Hepatocyte (in vitro differentiated cells): Measurements from ENCODE around the gene TRPC1.

ENCODE experiments used
- CTCF ChIP-seq: fragments of 200-600 bp; sonication (generic); IDR thresholded peaks from 2 replicates; pipeline ENCODE4 v1.5.1; 2016; ENCODE audit warnings: antibody characterized with exemption, mild to moderate bottlenecking; ENCODE audit not compliant: poor library complexity
- EZH2 ChIP-seq: fragments of 200-600 bp; sonication (generic); IDR thresholded peaks from 2 replicates; pipeline ENCODE4 v1.6.1; 2016; ENCODE audit warnings: antibody characterized with exemption, mild to moderate bottlenecking, borderline replicate concordance
- EZH2phosphoT487 ChIP-seq: fragments of 200-600 bp; sonication (generic); IDR thresholded peaks from one replicate; pipeline ENCODE4 v1.6.1; 2018; ENCODE audit warnings: antibody characterized with exemption, mild to moderate bottlenecking, low read depth, moderate library complexity; ENCODE audit not compliant: unreplicated experiment, severe bottlenecking

- no peak for TF ChIP-seq EZH2
- no peak for TF ChIP-seq CTCF
- TF ChIP-seq EZH2phosphoT487: no peak
These were observed 54.7 kb downstream of the TRPC1 start for GRCh38 chr3:142778541-142778940.
